Left kidney (tissue), 2 donors: ENCODE measurements around the gene DPEP2NB. TPM values are rescaled to one million over a fixed set of nuclear protein-coding genes. Genes with fewer than 3 reads are reported as not detected.
A peak's percentile ranks its signal among the peaks of the same experiment; 100 is the strongest.
"Not testable (repeated sequence)": the region's sequence is repeated elsewhere in the genome, so short reads cannot be mapped to it uniquely, and the experiment has no call there.

Experiments used
- DNase-seq: peaks from one replicate; pipeline ENCODE4 v3.0.0-alpha.2; 2013
- polyA plus RNA-seq: library from polyadenylated mRNA; unstranded; fragments of 120-200 nt; gene quantifications from one replicate; pipeline ENCODE4 v1.2.1, GENCODE V29; 2013; ENCODE audit not compliant: insufficient read length

The DPEP2NB gene
- polyA plus RNA-seq, 1 donor, result not detected

DNA sequence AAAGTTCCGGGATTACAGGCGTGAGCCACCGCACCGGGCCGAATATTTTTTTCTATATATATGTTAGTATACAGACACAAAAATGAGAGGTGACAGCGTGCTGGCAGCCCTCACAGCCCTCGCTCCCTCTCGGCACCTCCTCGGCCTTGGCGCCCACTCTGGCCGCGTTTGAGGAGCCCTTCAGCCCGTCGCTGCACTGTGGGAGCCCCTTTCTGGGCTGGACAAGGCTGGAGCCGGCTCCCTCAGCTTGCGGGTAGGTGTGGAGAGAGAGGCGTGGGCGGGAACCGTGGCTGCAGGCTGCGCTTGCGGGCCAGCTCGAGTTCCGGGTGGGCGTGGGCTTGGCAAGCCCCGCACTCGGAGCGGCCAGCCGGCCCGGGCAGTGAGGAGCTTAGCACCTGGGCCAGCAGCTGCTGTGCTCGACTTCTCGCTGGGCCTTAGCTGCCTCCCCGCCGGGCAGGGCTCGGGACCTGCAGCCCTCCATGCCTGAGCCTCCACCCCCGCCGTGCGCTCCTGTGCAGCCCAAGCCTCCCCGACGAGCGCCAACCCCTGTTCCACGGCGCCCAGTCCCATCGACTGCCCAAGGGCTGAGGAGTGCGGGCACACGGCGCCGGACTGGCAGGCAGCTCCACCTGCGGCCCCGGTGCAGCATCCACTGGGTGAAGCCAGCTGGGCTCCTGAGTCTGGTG lies 33.6 kb downstream of the DPEP2NB start:
- no peak for DNase-seq

DNA sequence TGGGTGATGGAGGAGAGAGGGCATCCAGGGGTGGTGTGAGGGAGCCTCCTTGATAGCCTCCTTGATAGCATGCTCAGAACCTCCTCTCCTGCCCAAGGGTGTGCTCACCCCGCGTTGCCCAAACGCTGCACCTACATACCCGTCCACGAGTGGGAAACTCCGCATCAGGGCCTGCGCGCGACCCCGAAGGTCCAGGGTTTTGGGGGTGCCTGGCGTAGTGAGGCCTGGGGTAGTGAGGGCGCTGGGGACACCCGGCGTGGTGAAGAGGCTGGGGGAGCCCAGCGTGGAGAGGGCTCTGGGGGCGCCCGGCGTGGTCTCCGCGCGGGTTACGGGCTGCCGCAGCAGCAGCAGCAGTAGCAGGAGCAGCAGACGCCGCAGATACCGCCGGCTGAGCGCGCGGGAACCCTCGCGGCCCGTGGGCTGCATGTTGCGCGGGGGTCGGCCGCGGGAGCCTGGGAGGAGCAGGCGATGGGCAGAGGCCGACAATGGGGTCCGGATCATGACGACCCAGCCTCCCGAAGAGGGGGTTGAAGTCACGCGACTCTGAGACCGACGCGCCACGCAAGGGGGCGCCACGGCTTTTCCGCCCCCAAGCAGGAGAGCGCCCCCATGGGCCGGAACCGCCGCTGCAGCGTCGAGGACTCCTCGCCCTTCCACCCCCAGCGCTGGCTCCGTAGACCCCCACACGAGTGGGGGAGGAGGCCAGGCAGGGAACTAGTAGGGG lies 35.6 kb downstream of the DPEP2NB start, which contains the start of gene DPEP3:
TSS of gene DPEP3 (minus strand) at position 545 of the 724 bp plus-strand sequence. CDS start at position 426, 119 bp downstream.
- DNase-seq, result no peak

DNA sequence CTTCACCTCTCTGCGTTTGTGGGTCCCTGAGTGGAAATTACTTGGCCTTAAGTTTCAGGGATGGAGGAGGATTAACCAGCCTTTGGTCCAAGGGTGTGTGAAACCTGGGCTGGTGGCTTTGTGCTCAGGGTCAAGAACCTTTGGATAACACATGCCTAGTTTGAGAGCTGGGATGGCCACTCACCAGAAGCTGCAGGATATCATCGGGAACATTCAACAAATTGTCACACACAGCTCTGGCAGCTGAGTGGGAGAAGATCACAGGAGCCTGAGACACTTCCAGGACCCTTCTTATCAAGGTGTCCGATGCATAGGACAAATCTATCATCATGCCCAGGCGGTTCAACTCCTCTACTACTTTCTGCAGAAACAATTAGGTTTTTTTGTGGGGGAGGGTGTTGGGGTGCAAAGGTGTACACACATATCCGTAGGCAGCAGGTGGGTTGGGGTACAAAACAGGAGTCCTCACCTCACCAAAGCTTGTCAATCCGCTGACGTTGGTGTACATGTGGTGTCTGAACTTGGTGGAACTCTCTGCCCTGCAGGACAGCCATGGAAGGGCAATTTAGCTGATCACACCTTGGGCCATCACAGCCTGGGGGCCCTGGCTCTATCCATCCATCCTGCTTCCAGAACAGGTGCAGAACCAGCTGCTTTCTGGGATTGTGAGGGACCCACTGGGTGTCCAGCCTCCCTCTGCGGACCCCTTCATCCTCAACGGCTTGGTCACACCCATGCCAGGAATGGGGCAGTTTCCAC lies 38.1 kb downstream of the DPEP2NB start:
- DNase-seq, result no peak

DNA sequence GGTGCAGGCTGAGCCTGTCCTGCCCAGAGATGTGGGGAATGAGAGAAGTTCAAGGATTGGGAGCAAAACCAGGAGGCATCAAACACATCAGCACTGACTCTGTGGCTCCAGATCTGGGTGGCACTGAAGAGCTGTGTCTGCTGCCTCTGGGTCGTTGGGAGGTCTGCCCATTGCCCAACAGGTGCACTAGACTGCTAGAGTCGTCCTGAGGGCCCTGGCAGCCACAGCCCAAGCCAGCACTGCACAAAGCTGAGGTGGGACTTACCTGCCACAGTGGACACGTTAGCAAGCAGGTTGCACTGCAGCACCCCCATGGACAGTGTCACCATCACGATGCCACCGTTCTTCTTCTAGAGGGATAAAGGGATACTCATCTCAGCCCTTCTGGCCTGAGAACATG lies 38.7 kb downstream of the DPEP2NB start:
- no peak for DNase-seq

DNA sequence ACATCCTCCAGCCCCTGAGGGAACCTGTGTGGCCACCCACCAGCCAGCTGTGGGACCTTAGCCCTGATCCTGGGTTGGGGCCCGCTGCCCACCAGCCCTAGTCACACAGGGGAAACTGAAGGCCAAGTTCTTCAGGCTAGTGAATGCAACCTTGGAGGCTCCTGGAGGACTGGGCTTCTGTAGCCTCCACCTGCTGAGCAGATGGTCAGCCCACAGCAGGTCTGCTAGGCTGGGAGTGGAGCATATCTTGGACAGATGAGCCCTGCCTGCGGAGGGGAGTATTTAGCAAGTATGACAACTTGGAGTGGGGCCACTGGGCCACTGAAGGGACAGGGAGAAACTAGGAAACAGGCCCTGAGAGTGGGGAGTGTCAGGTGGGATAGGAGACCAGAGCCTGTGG lies 39.5 kb downstream of the DPEP2NB start:
- no peak for DNase-seq

DNA sequence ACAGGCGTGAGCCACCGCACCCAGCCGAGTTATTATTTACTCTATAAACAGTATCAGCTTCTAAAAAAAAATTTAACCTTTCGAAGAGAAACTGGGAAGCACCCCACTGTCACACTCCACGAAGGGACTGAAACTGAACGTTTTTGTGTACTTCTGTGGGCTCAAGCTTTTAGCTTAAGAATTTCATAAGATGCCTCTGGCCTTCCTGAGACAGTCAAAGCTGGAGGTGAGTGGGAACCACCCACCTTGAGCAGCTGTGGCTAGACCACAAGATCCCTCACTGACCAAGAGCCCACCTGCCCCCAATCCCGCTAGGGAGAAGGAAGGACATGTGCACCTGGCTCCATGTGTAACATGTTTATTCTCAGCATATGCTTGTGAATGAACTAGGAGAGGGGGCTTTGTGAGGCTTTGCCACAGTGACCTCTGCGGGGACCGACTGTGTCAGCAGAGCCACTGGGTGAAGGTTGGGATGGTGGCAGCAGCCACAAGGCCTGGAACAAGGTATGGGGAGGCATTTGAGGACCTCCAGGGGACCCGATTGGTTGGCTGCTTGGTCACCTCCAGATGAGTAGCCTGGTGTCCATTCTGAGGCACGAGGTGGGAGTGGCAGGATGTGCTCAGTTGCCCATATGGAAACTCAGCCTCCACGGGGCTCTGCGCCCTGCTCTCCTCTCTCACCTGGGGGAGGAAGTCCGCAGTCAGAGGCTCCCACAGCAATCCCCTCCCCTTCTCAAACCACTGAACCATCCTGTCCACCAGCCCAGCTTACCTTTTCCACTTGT lies 40.2 kb downstream of the DPEP2NB start:
- no peak for DNase-seq

DNA sequence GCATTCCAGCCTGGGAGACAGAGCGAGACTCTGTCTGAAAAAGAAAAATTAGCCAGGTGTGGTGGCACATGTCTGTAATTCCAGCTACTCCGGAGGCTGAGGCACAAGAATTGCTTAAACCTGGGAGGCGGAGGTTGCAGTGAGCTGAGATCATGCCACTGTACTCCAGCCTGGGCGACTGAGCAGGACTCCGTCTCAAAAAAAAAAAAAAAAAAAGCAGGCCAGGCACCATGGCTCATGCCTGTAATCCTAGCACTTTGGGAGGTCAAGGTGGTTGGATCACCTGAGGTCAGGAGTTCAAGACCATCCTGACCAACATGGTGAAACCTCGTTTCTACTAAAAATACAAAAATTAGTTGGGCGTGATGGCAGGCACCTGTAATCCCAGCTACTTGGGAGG lies 43.4 kb downstream of the DPEP2NB start:
- DNase-seq, result not testable (repeated sequence)

DNA sequence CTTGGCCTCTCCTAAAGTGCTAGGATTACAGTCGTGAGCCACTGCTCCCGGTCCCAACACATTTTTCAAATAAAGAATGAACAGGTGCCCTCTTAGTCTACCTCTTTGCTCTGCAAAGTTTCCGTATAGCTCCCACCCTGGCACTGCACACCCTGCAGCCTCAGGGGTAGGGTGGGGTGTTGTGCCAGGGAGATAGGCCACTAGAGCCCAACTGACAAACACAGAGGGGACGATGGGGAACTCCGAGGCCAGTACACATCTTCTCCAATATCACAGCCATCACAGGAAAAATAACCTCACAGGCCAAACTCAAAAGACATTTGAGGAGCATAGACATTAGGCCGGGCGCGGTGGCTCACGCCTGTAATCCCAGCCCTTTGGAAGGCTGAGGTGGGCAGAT lies 44.6 kb downstream of the DPEP2NB start:
- no peak for DNase-seq

DNA sequence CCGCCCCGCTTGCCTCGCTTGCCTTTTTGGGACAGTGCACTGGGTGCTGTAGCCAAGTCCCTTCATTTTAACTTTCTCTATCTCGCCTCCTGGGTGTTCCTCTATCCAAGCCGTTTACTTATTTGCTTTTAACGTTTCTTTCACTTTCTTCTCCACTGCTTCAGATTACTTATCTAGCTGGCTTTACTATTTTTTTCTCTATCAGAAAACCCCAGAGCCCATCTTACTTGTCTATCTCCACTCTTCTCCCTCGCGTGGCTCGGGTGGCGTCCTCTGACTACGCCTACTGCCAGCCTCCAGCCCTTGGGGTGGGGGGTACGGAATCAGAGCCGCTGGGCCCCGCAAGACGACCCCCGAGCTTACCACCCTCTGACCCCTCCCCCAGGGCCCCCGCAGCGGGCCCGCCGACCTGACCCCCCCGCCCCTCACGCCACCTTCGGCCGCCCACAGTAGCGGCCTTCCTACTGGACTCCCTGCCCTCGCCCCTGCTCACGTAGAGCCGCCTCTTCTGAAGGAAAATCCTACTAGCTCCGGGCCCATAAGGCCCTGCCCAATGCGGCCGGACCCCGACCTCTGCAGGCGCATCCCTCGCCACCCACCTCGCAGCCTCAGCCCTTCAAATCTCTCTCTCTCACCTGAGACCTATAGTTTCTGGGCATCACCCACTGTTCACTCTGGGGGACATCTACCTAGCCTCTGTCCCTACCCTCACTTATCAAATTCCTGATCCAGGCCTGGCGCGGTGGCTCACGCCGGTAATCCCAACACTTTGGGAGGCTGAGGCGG lies 46.3 kb downstream of the DPEP2NB start:
- DNase-seq, result no peak

DNA sequence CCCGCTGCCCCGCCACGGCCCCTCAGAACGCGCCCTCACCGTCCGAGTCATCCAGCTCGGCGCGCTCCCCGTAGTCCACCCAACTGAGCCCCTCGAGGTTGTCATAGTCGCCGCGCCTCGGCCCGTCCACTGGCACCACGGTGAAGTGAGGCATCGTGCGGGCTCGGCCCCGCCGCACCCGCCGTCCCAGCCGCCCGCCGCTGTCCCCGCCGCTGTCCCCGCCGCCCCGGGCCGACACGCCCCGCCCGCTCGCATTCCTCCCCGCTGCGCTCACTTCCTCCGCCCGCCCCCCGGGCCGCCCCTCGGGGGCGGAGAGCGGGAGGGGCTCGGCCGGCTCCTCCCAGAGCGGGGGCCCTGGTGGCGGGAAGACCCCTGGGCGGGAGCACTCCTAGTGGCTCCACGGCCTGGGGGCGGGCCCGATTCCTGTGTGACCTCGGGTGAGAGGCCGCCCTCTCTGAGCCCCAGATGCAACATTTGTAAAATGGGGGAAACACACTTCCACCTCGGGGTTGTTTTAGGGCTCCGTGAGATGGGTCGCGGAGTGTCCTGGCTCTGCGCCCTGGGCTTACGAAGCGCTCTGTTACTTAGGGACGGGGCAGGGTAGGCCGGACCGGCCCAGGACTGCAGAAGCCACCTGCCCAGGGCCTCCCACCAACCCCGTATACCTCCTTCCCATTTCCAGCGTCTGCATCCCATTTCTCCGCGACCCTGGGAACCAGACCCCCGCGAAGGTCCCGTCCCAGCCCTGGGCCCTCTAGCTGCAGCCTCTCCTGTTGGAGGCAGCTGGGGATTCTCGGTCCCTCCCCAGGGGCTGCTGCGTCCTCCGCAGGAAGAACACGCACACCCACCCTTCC lies 47.1 kb downstream of the DPEP2NB start, which contains the start of gene SLC12A4:
TSS of gene SLC12A4 (minus strand) at position 238 of the 854 bp plus-strand sequence. CDS start at position 154, 84 bp downstream.
- peak; percentile 93 for DNase-seq

DNA sequence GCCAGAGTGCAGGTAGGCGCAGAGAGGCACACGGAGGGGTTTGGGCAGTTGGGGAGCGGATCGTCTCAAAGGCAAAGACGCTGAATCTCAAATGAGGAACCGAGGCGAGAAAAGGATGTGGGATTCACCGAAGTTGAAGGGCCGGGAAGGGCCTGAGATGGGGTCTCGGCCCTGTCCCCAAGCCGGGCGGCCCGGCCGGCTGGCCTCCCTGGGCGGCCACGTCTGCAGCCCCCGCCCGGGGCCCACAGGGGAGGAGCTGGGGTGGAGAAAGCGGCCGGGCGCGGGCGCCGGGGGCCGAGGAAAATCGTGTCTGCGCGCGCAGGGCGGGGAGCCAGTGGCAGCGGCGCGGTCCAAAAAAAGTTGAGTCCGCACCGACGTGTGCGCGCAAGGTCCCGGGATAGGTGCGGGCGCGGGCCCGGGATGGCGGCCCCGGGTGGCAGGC lies 47.7 kb downstream of the DPEP2NB start:
- peak; percentile 31 for DNase-seq

DNA sequence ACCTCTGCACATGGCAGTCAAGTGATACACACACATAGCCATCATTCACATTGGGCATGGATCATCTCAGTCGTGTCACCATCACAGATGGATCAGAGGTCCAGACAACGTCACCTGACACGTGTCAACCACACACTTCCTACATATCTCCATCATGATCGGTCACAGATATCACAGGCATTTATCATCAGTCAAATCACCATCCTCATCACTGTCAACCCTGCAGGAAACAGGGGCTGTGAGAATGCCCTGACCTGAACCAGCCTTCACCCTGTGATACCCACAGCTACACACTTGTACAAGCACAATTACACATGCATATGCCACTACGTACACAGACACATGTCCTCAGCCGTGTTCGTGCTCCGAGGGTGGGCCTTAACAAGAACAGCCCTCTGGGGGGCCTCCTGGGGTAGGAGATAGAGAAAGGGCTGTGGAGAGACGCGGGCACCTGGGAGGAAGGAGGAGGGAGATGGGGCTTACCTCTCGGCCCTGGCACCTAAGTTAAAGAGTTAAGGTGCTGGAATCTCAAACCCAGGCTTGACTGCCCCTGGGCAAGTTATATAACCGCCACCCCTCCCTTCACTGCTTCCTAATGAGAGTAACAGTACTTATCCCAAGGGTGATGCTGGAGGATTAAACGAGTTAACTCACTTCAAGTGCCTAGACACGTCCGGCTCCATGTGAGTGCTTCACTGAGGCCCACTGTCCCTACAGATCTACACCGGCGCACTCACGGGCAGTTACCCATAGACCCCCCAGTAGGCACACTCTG lies 48.3 kb downstream of the DPEP2NB start:
- DNase-seq, result peak; percentile 42

DNA sequence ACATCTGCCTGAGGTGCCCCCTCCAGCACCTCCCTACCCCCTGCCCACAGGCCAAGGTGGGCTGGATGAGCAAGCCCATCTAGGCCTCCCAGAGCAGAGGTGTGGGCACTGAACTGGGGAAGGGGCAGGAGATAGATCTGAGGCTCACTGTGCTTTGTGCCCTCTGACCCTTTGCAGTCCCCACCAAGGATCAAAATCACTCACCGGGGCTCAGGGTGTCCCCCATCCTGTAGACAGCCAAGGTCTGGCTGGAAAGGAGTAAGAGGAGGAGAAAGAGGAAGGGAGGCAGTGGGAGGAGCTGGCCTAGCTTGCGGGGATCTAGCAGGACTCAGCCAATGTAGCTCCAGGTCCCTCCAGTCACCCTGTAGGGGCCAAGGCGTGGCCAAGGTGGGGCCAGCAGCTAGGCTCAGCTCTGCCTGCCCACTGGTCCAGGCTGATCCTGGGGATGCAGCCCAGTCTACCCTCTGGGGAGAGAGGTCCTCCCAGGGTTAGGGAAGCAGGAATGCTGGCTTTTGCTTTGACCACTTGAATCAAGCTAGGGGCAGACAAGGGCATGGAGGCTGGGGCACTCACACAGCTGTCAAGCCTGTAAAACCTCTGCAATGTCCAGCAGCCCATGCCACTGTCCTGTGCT lies 49.0 kb downstream of the DPEP2NB start:
- no peak for DNase-seq

DNA sequence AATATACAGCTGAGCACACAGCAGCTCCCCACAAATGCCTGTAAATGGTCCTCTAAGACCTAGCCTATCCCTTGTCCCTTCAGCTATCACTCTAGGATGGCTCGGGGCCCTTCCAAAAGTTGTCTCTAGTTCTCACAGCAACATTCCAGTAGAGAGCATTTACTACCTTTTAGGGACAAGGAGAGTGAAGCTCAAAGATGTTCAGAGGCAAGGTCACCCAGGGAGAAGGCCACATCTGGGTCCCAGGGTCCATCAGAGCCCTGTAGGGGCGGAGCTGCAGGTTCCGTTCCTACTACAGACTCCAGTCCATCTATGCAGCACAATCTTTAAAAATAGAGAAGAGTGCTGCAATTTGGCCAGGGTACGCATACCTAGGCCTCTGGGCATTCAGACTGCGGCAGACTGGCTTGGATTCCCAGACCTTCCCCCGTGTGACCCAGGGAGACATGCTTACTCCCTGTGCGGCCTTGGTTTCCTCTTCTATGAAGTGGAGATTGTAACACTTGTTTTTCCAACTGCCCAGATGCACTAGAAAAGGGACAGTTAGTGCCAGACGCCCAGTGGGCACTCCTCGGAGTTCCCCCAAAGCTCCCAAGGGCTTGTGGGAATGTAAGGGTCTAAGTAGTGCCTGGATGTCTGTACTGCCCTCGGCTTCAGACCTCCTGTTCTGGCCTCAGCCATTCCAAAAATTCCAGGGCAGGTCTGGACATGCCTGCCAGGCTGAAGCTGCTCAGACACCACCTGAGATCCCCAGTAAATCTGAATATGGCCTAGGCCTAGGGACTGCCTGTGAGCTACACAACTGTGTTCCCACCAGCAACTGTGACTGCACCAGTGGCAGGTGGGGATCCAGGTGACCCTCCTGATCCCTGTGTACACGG lies 49.8 kb downstream of the DPEP2NB start:
- DNase-seq, result no peak

DNA sequence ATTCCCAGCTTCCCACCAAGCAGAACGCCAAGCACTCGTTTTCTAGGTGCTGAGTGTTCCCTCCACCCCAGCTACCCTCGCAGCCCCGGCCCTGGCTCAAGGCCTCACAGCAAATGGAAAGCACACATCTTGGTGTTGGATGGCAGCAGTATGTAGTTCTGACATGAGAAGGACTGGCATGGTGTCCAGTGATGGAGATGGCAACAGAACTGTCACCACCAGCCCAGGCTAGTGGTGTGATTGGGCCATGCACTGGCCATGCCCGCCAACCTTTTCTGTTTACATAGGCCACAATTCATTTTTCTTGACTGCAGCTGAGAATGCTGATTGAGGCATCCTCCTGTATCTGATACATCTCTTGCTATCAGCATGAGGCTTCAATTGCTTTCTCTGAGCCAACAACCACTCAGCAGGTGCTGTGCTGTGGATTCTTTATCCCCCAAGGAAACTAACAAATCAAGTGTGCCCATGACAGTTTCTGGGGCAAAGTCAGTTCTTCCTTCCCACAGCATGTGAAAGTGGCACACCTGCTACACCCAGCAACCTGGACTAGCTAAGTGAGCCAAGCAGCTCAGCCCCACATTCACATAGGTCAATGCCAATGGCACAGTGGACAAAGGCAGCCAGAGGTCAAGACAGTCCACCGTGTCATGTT lies 51.1 kb downstream of the DPEP2NB start:
- DNase-seq, result no peak

DNA sequence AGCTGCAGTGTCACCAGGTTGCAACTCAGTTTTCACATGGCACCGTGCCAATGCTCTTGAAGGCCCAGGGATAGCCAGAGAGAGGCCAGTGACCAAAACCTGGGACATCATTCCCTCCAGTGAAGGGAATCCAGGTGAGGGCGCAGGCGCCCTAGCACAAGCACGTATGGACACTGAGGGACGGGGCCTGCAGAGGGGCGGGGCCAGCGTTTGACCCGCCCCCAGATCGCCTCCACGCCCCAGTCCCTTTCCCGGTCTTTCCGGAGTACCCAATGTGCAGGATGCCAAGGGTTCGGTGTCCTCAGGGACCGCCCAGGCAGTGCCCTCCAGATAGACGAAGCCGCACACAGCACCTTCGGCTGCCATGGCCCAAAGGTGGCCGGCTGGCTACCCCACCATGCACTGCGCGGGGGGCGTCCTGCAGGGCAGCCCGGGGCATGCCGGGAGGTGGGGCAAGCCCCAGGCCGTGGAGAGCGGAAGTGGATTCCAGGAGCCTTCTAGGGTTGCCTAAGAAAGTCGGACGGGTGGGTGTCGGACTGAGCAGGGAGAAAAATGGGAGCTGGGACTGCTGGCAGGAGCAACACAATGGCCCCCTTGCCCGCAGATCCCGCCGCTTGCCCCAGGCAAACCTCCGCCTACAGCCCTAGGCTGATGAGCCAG lies 51.9 kb downstream of the DPEP2NB start:
- DNase-seq, result peak; percentile 17
